BJ (cell line): Measurements from ENCODE around the gene AQP10. TPM values are rescaled to one million over a fixed set of nuclear protein-coding genes. Genes with fewer than 3 reads are reported as not detected.

Experiments used
- CTCF ChIA-PET: fragments of 350-600 bp; formaldehyde crosslinking; extraction: SDS; loops from one replicate; lab custom pipeline; 2021; ENCODE audit warnings: antibody characterized with exemption, inconsistent platforms; lab: Yijun Ruan, JAX
- POLR2A ChIA-PET: fragments of 300-600 bp; sonication (Branson Sonifier 250); formaldehyde crosslinking; extraction: SDS; loops from one replicate; lab custom pipeline; 2021; ENCODE audit warnings: antibody characterized with exemption; lab: Charles Lee
- DNase-seq: peaks from one replicate; pipeline ENCODE4 v3.0.0-alpha.2; 2011; ENCODE audit warnings: low read depth
- H3K27me3 ChIP-seq: 2 replicates; pipeline ENCODE4 v1.6.0; 2011; ENCODE audit warnings: low read length; ENCODE audit not compliant: control insufficient read depth, insufficient read depth
- H3K36me3 ChIP-seq: 2 replicates; pipeline ENCODE4 v1.5.1; 2011; ENCODE audit warnings: low read length; ENCODE audit not compliant: control insufficient read depth, insufficient read depth
- H3K4me3 ChIP-seq: 2 replicates; pipeline ENCODE4 v1.5.1; 2011; ENCODE audit warnings: low read depth, mild to moderate bottlenecking, control low read depth, low read length
- CTCF ChIP-seq: IDR thresholded peaks from 2 replicates; pipeline ENCODE4 v1.5.1; 2011; ENCODE audit warnings: low read depth, mild to moderate bottlenecking, control low read depth, inconsistent platforms, low read length, moderate library complexity; ENCODE audit not compliant: insufficient read depth
- polyA plus RNA-seq: library from polyadenylated mRNA; depleted of rRNA; stranded (reverse); fragments of >200 nt; gene quantifications from 2 replicates; pipeline ENCODE4 v1.2.3, GENCODE V29; 2011

Gene AQP10
- polyA plus RNA-seq, 1 experiment = not detected

DNA sequence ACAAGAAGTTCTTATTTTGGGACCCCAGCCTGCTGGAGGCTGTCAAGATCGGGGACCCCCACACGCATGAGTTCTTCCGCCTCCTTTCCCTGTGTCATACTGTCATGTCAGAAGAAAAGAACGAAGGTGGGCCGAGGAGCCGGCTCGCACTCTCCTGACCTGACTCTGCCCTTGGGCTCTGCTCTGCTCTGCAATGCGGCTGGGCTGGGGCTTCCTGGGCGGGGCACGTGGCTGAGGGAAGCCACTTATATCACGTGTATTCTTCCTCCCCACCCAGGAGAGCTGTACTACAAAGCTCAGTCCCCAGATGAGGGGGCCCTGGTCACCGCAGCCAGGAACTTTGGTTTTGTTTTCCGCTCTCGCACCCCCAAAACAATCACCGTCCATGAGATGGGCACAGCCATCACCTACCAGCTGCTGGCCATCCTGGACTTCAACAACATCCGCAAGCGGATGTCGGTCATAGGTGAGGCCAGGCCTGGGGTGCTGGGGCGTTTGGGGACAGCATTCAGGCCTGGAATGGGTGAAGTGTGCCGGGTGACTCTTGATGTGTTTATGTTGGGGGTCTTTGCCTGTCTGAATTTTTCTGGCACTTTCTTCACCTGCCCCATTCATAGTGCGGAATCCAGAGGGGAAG is 22.1 kb downstream of the AQP10 start:
- Histone ChIP-seq H3K36me3 (peaks cover 66% of the 10 kb centered on the region), H3K4me3 (no peak overlapping the region), H3K27me3 (no peaks in the 10 kb centered on the region)
- CTCF ChIA-PET = interaction anchor here (1.4 to 9.5 kb wide), 2 partner anchors 8 to 17 kb away, joined by 5 to 95 read pairs; no protein-coding TSS in a partner anchor
- no peak for DNase-seq
- POLR2A ChIA-PET = no interaction called here
- TF ChIP-seq CTCF = no peak

- ChIA-PET CTCF (interaction anchor here (1.0 to 9.5 kb wide), 6 partner anchors 8 to 94 kb away, joined by 3 to 95 read pairs (median 5); no protein-coding TSS in a partner anchor), POLR2A (interaction anchor here (0.5 kb wide), 1 partner anchor 19 kb away, joined by 3 read pairs; no protein-coding TSS in a partner anchor)
- Histone ChIP-seq H3K36me3 (peaks cover 70% of the 10 kb centered on the region), H3K27me3 (no peaks in the 10 kb centered on the region), H3K4me3 (no peak overlapping the region)
- TF ChIP-seq CTCF = peak; percentile 75
- no peak for DNase-seq
These were observed 24.3 kb downstream of the AQP10 start for GRCh38 chr1:154344977-154345837.

- ChIA-PET POLR2A (no interaction called here), CTCF (interaction anchor here (0.7 to 9.5 kb wide), 5 partner anchors 8 to 134 kb away, joined by 3 to 95 read pairs (median 5); no protein-coding TSS in a partner anchor)
- H3K4me3 ChIP-seq = no peak overlapping the region
- DNase-seq = no peak
- no peaks in the 10 kb centered on the region for H3K27me3 ChIP-seq
- H3K36me3 ChIP-seq = peaks cover 59% of the 10 kb centered on the region
- no peak for TF ChIP-seq CTCF
These were observed 25.5 kb downstream of the AQP10 start for GRCh38 chr1:154346276-154346917.

DNA sequence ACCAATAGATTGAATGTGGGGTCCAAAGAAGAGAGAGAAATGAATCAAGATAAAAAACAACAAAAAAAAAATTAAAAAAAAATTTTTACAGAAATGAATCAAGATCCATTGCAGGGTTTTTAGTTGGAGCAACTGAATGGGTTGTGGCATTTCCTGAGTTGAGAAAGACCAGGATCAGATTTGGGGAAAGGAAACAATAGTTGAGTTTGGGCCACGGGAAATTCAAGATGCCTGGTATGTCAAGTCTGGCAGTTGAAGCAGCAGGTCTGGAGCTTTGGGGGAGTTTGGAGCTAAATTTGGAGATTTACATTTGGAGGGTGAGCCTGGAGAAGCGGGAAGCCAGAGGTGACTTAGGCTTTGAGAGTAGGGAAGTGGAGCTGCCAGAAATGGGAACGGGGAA is 27.1 kb downstream of the AQP10 start:
- DNase-seq = no peak
- Histone ChIP-seq H3K36me3 (peaks cover 52% of the 10 kb centered on the region), H3K4me3 (no peak overlapping the region), H3K27me3 (no peaks in the 10 kb centered on the region)
- no peak for TF ChIP-seq CTCF
- ChIA-PET CTCF (interaction anchor here (1.1 to 9.5 kb wide), 3 partner anchors 13 to 212 kb away, joined by 3 to 95 read pairs (median 4); no protein-coding TSS in a partner anchor), POLR2A (no interaction called here)
